ENCODE results near the gene LIPC. TPM values are rescaled to one million over a fixed set of nuclear protein-coding genes. Genes with fewer than 3 reads are reported as not detected.

LIPC gene
- total and polyA plus RNA-seq, 9 of the 15 experiments (the other 6 are each of a cell fraction or from before 2014, with no cell fraction given): 0.07 to 0.41 (median 0.11) TPM; not detected in 2

GRCh38 chr15:58517682-58518525, 86.1 kb downstream of the LIPC start (continued):
- TF ChIP-seq GMEB1 (CRISPR knock-in tag; IDR thresholded peaks at IDR 0.05): no peak
- peak; percentile 57; the same call in 1 of the 2 replicates for TF ChIP-seq SPI1 (IDR thresholded peaks at IDR 0.05; ENCODE audit: borderline replicate concordance, low read depth, low read length)
- no peak for TF ChIP-seq MAFF (IDR thresholded peaks at IDR 0.05; ENCODE audit: low read length)
- no peak for TF ChIP-seq RB1 (IDR thresholded peaks at IDR 0.05; ENCODE audit: low read depth)
- no peak for TF ChIP-seq HSF4 (CRISPR knock-in tag; IDR thresholded peaks at IDR 0.05; ENCODE audit: borderline replicate concordance)
- TF ChIP-seq ZNF592 (IDR thresholded peaks at IDR 0.05): peak; percentile 52; the same call in 1 of the 2 replicates
- no peak for TF ChIP-seq ZNF277 (CRISPR knock-in tag; IDR thresholded peaks at IDR 0.05; ENCODE audit: borderline replicate concordance)
- no peak for TF ChIP-seq XRCC3 (IDR thresholded peaks at IDR 0.05)
- TF ChIP-seq TCF7L2 (IDR thresholded peaks at IDR 0.05; ENCODE audit: low read depth, low read length): no peak
- no peak for TF ChIP-seq ZNF41 (CRISPR knock-in tag; conservative IDR thresholded peaks at IDR 0.05)
- no peak for TF ChIP-seq NR4A1 (CRISPR knock-in tag; IDR thresholded peaks at IDR 0.05)
- peak; percentile 41; the same call in 1 of the 2 replicates for TF ChIP-seq NR4A1 (tag; IDR thresholded peaks at IDR 0.05)
- TF ChIP-seq KLF1 (tag; IDR thresholded peaks at IDR 0.05): no peak
- TF ChIP-seq ZBTB34 (CRISPR knock-in tag; IDR thresholded peaks at IDR 0.05): no peak
- 0 out of 2 replicates have a peak, but pooled peaks have one; percentile 25 for TF ChIP-seq ZNF584 (CRISPR knock-in tag; IDR thresholded peaks at IDR 0.05; ENCODE audit: low read depth)
- no peak for TF ChIP-seq POLR3A (IDR thresholded peaks at IDR 0.05; ENCODE audit: borderline replicate concordance, extremely low read depth, insufficient read depth, insufficient read length)
- peak; percentile 79 for TF ChIP-seq L3MBTL2 (IDR thresholded peaks at IDR 0.05)
- 0 out of 2 replicates have a peak, but pooled peaks have one; percentile 27 for TF ChIP-seq GABPA (tag; conservative IDR thresholded peaks at IDR 0.05; ENCODE audit: low read depth)
- no peak for TF ChIP-seq ZNF282 (CRISPR knock-in tag; IDR thresholded peaks at IDR 0.05)
